ENCODE data around the gene TMPRSS4. TPM values are rescaled to one million over a fixed set of nuclear protein-coding genes. Genes with fewer than 3 reads are reported as not detected.
A peak's percentile ranks its signal among the peaks of the same experiment; 100 is the strongest.

TMPRSS4 gene
- total and polyA plus RNA-seq, 7 donors: 0.12 to 0.47 TPM; not detected in 5

GRCh38 chr11:118086913-118087768, 10.3 kb downstream of the TMPRSS4 start, which contains the start of gene SMIM35:
Gene SMIM35 (minus strand): TSS chr11:118086963. CDS start chr11:118086757, 206 bp downstream.
- H3K27ac ChIP-seq: no peak within 1 kb of the TSS
- H3K27me3 ChIP-seq (ENCODE audit: insufficient read depth in 3 of 3, low read length in 2 of 3): no peaks in the 10 kb centered on the region
- DNase-seq (peak in 1 of 2 donors; percentile 60), ATAC-seq (no peak)
- no peaks in the 10 kb centered on the region for H3K9me3 ChIP-seq
- TF ChIP-seq CTCF (IDR thresholded peaks at IDR 0.05): no peak
- H3K36me3 ChIP-seq (ENCODE audit: insufficient read depth in 1 of 2, low read depth in 1 of 2): no peaks in the 10 kb centered on the region
- H3K4me3 ChIP-seq: no peak within 1 kb of the TSS
- 41 to 51% (median 47%) methylated on average over 5 of the region's 5 CpGs for WGBS, 3 donors
- H3K4me1 ChIP-seq: peaks cover 21% of the 10 kb centered on the region
- intact Hi-C loops (cut with DNase I): no loop called here

- intact Hi-C loops (cut with DNase I): no loop called here
- Histone ChIP-seq H3K36me3 (ENCODE audit: insufficient read depth in 1 of 2, low read depth in 1 of 2) (no peaks in the 10 kb centered on the region), H3K4me3 (no peak overlapping the region), H3K9me3 (no peaks in the 10 kb centered on the region), H3K4me1 (peaks cover 16% of the 10 kb centered on the region), H3K27ac (no peak overlapping the region), H3K27me3 (ENCODE audit: insufficient read depth in 3 of 3, low read length in 2 of 3) (no peaks in the 10 kb centered on the region)
- 86 to 92% (median 90%) methylated on average over 6 of the region's 6 CpGs for WGBS, 3 donors
- TF ChIP-seq CTCF (IDR thresholded peaks at IDR 0.05): no peak
- no peak for ATAC-seq
- DNase-seq: no peak
Observed at GRCh38 chr11:118087931-118088330, 11.1 kb downstream of the TMPRSS4 start.

- Histone ChIP-seq H3K4me3 (no peak overlapping the region), H3K27ac (no peak overlapping the region), H3K4me1 (peaks cover 12% of the 10 kb centered on the region), H3K36me3 (ENCODE audit: insufficient read depth in 1 of 2, low read depth in 1 of 2) (no peaks in the 10 kb centered on the region), H3K27me3 (ENCODE audit: insufficient read depth in 3 of 3, low read length in 2 of 3) (no peaks in the 10 kb centered on the region), H3K9me3 (no peaks in the 10 kb centered on the region)
- 62 to 67% (median 64%) methylated on average over 4 of the region's 4 CpGs for WGBS, 3 donors
- DNase-seq (peak in 1 of 2 donors; percentile 60), ATAC-seq (no peak)
- TF ChIP-seq CTCF (IDR thresholded peaks at IDR 0.05): no peak
- intact Hi-C loops (cut with DNase I): no loop called here
Observed at GRCh38 chr11:118088531-118088930, 11.7 kb downstream of the TMPRSS4 start.

- intact Hi-C loops (cut with DNase I): no loop called here
- DNase-seq: peak in 1 of 2 donors; percentile 6
- Histone ChIP-seq H3K4me1 (no peaks in the 10 kb centered on the region), H3K27ac (no peak overlapping the region), H3K4me3 (no peak overlapping the region), H3K27me3 (ENCODE audit: insufficient read depth in 3 of 3, low read length in 2 of 3) (no peaks in the 10 kb centered on the region), H3K9me3 (no peaks in the 10 kb centered on the region), H3K36me3 (ENCODE audit: insufficient read depth in 1 of 2, low read depth in 1 of 2) (no peaks in the 10 kb centered on the region)
- TF ChIP-seq CTCF (IDR thresholded peaks at IDR 0.05): no peak
- WGBS, 3 donors: 73 to 83% (median 77%) methylated on average over 7 of the region's 7 CpGs
- no peak for ATAC-seq
Observed at GRCh38 chr11:118090545-118091162, 13.8 kb downstream of the TMPRSS4 start.

Measured in psoas muscle (tissue), 8 donors.